CD4-positive, alpha-beta T cell treated with Interleukin-1 beta for 1 hour (primary cell): ENCODE measurements around the gene DYSF.

Experiments
- DNase-seq, 2 donors: peaks; one replicate each; pipeline ENCODE4 v3.0.0-alpha.2; 2020 to 2022

The DYSF gene

GRCh38 chr2:71503837-71504236 is 50.5 kb downstream of the DYSF start:
- DNase-seq, result no peak

GRCh38 chr2:71504611-71505010 is 51.2 kb downstream of the DYSF start:
- no peak for DNase-seq

GRCh38 chr2:71505086-71505769 is 51.9 kb downstream of the DYSF start:
- DNase-seq, result no peak

- DNase-seq, result no peak
These were observed 52.4 kb downstream of the DYSF start for GRCh38 chr2:71505770-71506140.

GRCh38 chr2:71506222-71507153 is 53.1 kb downstream of the DYSF start:
- no peak for DNase-seq

GRCh38 chr2:71507476-71507875 is 54.1 kb downstream of the DYSF start:
- DNase-seq, result no peak

GRCh38 chr2:71510196-71510807 is 56.9 kb downstream of the DYSF start:
- DNase-seq, result peak; percentile 64 to 65

- DNase-seq, result no peak
These were observed 57.6 kb downstream of the DYSF start for GRCh38 chr2:71510938-71511337.

- DNase-seq, result no peak
These were observed 58.4 kb downstream of the DYSF start for GRCh38 chr2:71511776-71512175.

GRCh38 chr2:71512386-71512785 is 59.0 kb downstream of the DYSF start:
- no peak for DNase-seq

- no peak for DNase-seq
These were observed 59.7 kb downstream of the DYSF start for GRCh38 chr2:71513096-71513495.

- DNase-seq, result no peak
These were observed 60.4 kb downstream of the DYSF start for GRCh38 chr2:71513721-71514120.

DNA sequence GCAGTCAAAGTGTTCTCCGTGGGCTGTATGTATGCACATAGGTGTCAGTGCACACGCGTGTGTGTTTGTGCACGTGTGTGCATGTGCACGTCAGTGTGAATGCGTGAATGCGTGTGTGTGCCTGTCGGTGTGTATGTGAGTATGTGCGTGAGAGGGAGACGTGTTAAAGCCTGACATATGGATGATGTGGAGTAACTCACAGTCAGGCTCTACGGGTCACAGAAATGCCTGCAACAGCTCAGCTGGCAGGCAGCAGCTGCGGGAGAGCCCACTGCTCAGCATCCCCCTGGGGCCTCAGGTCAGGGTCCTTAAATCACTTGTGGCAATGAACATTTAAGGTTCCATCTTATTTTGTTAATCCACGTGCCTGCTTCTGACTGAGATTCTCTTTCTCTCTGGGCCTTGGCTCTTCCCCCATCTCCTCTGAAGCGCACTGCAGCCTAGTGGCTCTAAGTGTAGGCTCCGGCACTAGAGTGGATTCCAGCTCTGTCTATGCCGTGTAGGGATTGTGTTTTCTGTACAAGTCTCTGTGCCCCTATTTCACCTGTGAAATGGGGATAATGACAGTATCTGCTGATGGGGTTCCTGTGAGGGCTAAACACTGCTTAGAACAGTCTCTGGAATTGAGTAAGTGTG is 63.0 kb downstream of the DYSF start:
- DNase-seq, result no peak

DNA sequence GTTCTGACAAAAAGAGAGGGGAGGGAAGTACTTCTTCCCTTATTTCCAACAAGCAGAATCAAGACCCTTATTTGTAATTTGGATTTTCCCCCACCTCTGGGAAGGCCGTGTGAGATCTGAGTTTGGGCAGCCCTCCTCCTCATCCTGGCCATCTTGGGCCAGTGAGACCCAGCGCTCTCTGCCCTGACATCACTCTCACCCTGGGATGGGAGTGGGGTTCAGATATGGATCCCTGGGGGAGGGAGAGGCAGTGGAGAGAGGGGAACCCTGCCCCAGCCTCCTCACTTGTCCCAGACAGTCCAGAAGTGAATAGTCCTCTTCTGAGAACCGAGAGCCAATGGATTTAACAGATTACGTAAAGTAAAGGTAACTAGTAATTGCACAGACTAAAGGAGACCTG is 64.5 kb downstream of the DYSF start:
- no peak for DNase-seq

- no peak for DNase-seq
These were observed 68.1 kb downstream of the DYSF start for GRCh38 chr2:71521436-71521950.

GRCh38 chr2:71524476-71524875 is 71.1 kb downstream of the DYSF start:
- no peak for DNase-seq

DNA sequence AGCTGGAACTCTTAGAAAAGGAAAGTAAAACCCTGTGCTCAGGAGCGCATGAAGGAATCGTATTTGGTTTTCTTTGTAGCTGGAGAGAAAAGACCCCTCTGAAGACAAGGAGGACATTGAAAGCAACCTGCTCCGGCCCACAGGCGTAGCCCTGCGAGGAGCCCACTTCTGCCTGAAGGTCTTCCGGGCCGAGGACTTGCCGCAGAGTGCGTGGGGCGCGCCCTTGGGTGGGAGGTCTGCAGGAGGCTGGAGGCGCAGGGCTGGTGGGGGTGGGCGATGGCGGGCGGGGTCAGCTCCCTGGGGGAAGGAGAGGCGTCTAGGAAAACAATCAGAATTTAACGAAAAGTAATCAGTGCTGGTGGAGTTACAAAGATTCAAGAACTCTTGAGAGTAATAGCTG is 72.8 kb downstream of the DYSF start:
- no peak for DNase-seq

DNA sequence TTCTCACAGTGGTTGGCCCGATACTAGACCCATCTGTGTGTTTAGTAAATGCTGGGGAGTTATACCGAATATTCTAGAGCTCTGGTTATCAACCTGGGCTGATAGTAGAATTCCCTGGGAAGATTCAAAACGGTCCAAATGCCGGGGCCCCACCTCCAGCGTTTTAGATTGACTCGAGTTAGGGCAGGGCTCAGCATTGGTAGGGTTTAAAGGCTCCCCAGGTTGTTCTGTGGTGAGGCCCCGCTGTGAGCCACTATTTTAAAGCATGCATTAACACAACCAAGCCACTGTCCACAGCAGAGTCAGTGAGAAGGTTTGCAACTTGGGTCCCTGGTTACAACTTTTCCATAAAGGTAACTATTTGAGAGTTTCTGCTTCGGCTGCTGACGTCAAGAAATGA is 73.6 kb downstream of the DYSF start:
- no peak for DNase-seq

- DNase-seq, result no peak
These were observed 74.8 kb downstream of the DYSF start for GRCh38 chr2:71528131-71528591.

- no peak for DNase-seq
These were observed 75.4 kb downstream of the DYSF start for GRCh38 chr2:71528749-71529148.

DNA sequence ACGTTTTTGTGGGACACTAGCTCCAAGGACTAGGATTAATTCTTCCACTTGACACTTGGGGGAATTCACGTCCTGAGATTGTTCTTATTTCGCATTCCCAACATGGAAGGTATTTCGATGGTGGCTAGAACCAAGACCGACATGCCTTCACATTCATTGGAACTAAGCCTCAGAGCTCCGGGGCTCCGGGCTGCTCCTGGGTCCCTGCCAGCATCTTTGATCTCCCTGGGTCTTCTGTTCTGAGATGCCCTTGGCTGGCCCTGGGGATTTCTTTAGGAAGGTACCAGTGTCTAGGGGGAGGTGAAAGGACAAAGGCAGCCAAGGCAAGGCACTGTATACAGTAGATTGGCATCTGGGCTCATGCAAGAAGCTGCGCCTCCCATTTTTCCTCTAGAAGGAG is 76.8 kb downstream of the DYSF start:
- DNase-seq, result no peak

GRCh38 chr2:71530641-71531332 is 77.4 kb downstream of the DYSF start:
- peak in 1 of 2 donors; percentile 15 for DNase-seq
